Prostate gland (tissue), 2 donors: ENCODE data around the gene JAKMIP1. TPM values are rescaled to one million over a fixed set of nuclear protein-coding genes. Genes with fewer than 3 reads are reported as not detected.

Experiments
- DNase-seq: peaks from one replicate; pipeline ENCODE4 v3.0.0-alpha.2; 2019; ENCODE audit warnings: low spot score
- H3K27ac ChIP-seq, 2 donors: fragments of 200-600 bp; sonication (generic); 2 replicates each; pipeline ENCODE4 v1.5.1; 2017 to 2019
- H3K27me3 ChIP-seq: fragments of 200-600 bp; sonication (generic); replicated peaks from 2 replicates; pipeline ENCODE4 v1.5.1; 2019; ENCODE audit not compliant: insufficient read depth
- H3K36me3 ChIP-seq, 2 donors: fragments of 200-600 bp; sonication (generic); 1 replicate in 1 of 2; 2 replicates in 1 of 2; pipeline versions ENCODE4 v1.5.1 to v1.8.1; 2017 to 2019
- H3K4me1 ChIP-seq: fragments of 200-600 bp; sonication (generic); replicated peaks from 2 replicates; pipeline ENCODE4 v1.5.1; 2019
- H3K4me3 ChIP-seq, 2 donors: fragments of 200-600 bp; sonication (generic); 2 replicates each; pipeline ENCODE4 v1.5.1; 2017 to 2019
- H3K9me3 ChIP-seq: fragments of 200-600 bp; sonication (generic); 2 replicates; pipeline ENCODE4 v1.5.1; 2017
- CTCF ChIP-seq, 4 experiments: fragments of 200-600 bp in 2 of 4; fragments of 450-650 bp in 2 of 4; sonication (generic) in 2 of 4; IDR thresholded peaks; 1 replicate in 3 of 4; 2 replicates in 1 of 4; pipeline ENCODE4 v1.5.1; 2016 to 2019; ENCODE audit warnings: antibody characterized with exemption in 4 of 4, mild to moderate bottlenecking in 2 of 4, moderate library complexity in 2 of 4
- POLR2A ChIP-seq: fragments of 450-650 bp; IDR thresholded peaks from one replicate; pipeline ENCODE4 v1.6.1; 2016; ENCODE audit warnings: antibody characterized with exemption, mild to moderate bottlenecking
- POLR2AphosphoS5 ChIP-seq: sonication (generic); formaldehyde crosslinking; IDR thresholded peaks from one replicate; pipeline ENCODE4 v1.6.1; 2017; ENCODE audit warnings: antibody characterized with exemption
- WGBS: methylation state at CpG from one replicate; pipeline ENCODE4 v1.1.5; 2018; 5-methylcytosine and 5-hydroxymethylcytosine counted together
- intact Hi-C: fragments of 100-400 bp; cut with DNase I; formaldehyde crosslinking; loops from one replicate; pipeline ENCODE4 v1.14.2; 2022
- total RNA-seq, 2 donors: library from RNA; depleted of rRNA; stranded (reverse); fragments of >200 nt; gene quantifications; one replicate each; pipeline ENCODE4 v1.1.0, GENCODE V29; 2016

The JAKMIP1 gene
- total RNA-seq, 2 donors from 2014 or later = 22.4 to 29.1 TPM

GRCh38 chr4:6123976-6124375 is 76.4 kb downstream of the JAKMIP1 start:
- no peaks in the 10 kb centered on the region for H3K4me1 ChIP-seq
- 93% methylated on average over 13 of the region's 13 CpGs for WGBS
- H3K36me3 ChIP-seq = no peaks in the 10 kb centered on the region
- TF ChIP-seq POLR2A (no peak), POLR2AphosphoS5 (no peak), CTCF (IDR thresholded peaks at IDR 0.05) (no peak)
- H3K9me3 ChIP-seq = no peaks in the 10 kb centered on the region
- intact Hi-C loops = no loop called here
- H3K27me3 ChIP-seq = peaks cover 5% of the 10 kb centered on the region
- no peak overlapping the region for H3K27ac ChIP-seq
- H3K4me3 ChIP-seq = no peak overlapping the region
- no peak for DNase-seq

GRCh38 chr4:6123541-6123940 is 76.8 kb downstream of the JAKMIP1 start:
- no peak overlapping the region for H3K4me3 ChIP-seq
- DNase-seq = no peak

GRCh38 chr4:6123116-6123515 is 77.2 kb downstream of the JAKMIP1 start:
- Histone ChIP-seq H3K4me3 (no peak overlapping the region), H3K27ac (no peak overlapping the region), H3K9me3 (no peaks in the 10 kb centered on the region), H3K4me1 (no peaks in the 10 kb centered on the region), H3K27me3 (peaks cover 5% of the 10 kb centered on the region), H3K36me3 (no peaks in the 10 kb centered on the region)
- TF ChIP-seq CTCF (IDR thresholded peaks at IDR 0.05) (no peak), POLR2AphosphoS5 (no peak), POLR2A (no peak)
- intact Hi-C loops = no loop called here
- WGBS = 79% methylated on average over 7 of the region's 7 CpGs
- no peak for DNase-seq

More at GRCh38 chr4:6123541-6123940, 76.8 kb downstream of the JAKMIP1 start:
- peaks cover 5% of the 10 kb centered on the region for H3K27me3 ChIP-seq
- H3K36me3 ChIP-seq = no peaks in the 10 kb centered on the region
- H3K27ac ChIP-seq = no peak overlapping the region
- WGBS = 80% methylated on average over 2 of the region's 2 CpGs
- intact Hi-C loops = no loop called here
- H3K9me3 ChIP-seq = no peaks in the 10 kb centered on the region
- no peaks in the 10 kb centered on the region for H3K4me1 ChIP-seq
- TF ChIP-seq POLR2AphosphoS5 = no peak
- TF ChIP-seq POLR2A = no peak
- TF ChIP-seq CTCF (IDR thresholded peaks at IDR 0.05) = no peak

- H3K4me3 ChIP-seq = no peak overlapping the region
- no peaks in the 10 kb centered on the region for H3K36me3 ChIP-seq
- H3K27me3 ChIP-seq = peaks cover 4% of the 10 kb centered on the region
- H3K4me1 ChIP-seq = no peaks in the 10 kb centered on the region
- H3K9me3 ChIP-seq = no peaks in the 10 kb centered on the region
- TF ChIP-seq POLR2AphosphoS5 = no peak
- no peak for TF ChIP-seq POLR2A
- no peak for TF ChIP-seq CTCF (IDR thresholded peaks at IDR 0.05)
- intact Hi-C loops = no loop called here
- DNase-seq = no peak
- WGBS = 72% methylated on average over 6 of the region's 6 CpGs
- H3K27ac ChIP-seq = no peak overlapping the region
Observed at GRCh38 chr4:6122496-6122895, 77.9 kb downstream of the JAKMIP1 start.

GRCh38 chr4:6121941-6122340 is 78.4 kb downstream of the JAKMIP1 start:
- no peak for TF ChIP-seq CTCF (IDR thresholded peaks at IDR 0.05)
- TF ChIP-seq POLR2AphosphoS5 = no peak
- TF ChIP-seq POLR2A = no peak
- Histone ChIP-seq H3K36me3 (no peaks in the 10 kb centered on the region), H3K9me3 (no peaks in the 10 kb centered on the region), H3K27me3 (no peaks in the 10 kb centered on the region), H3K4me3 (no peak overlapping the region), H3K4me1 (no peaks in the 10 kb centered on the region), H3K27ac (no peak overlapping the region)
- intact Hi-C loops = no loop called here
- no peak for DNase-seq
- 92% methylated on average over 12 of the region's 12 CpGs for WGBS
